Measurements from ENCODE around the gene RTRAF.

DNA sequence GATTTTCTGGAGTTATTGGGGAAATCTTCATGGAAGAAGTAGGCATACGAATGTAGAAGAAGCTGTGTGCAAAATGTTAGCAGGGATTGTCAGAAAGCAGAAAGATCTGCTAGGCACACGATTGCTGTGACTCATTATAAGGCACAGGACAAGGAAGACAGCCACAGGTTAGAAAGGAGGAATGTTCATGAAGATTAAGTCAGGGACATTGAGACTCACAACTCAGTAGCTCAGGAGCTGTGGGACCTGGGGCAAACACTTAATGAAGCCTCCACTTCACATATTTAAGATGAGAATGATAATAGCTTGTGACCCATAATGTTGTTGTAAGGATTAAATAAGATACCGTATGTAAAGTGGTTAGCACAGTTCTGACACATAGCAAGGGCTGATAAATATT is 26.6 kb upstream of the RTRAF start:
- TF ChIP-seq SIN3A (IDR thresholded peaks at IDR 0.05; ENCODE audit: borderline replicate concordance, low read depth, low read length) (no peak), RAD21 (IDR thresholded peaks at IDR 0.05; ENCODE audit: low read length) (no peak), NFIC (IDR thresholded peaks at IDR 0.05; ENCODE audit: borderline replicate concordance) (no peak), GABPA (IDR thresholded peaks at IDR 0.05; ENCODE audit: low read depth) (no peak), GATA2 (CRISPR knock-in tag; IDR thresholded peaks at IDR 0.05) (no peak)
- TF ChIP-seq, protein P1, sequence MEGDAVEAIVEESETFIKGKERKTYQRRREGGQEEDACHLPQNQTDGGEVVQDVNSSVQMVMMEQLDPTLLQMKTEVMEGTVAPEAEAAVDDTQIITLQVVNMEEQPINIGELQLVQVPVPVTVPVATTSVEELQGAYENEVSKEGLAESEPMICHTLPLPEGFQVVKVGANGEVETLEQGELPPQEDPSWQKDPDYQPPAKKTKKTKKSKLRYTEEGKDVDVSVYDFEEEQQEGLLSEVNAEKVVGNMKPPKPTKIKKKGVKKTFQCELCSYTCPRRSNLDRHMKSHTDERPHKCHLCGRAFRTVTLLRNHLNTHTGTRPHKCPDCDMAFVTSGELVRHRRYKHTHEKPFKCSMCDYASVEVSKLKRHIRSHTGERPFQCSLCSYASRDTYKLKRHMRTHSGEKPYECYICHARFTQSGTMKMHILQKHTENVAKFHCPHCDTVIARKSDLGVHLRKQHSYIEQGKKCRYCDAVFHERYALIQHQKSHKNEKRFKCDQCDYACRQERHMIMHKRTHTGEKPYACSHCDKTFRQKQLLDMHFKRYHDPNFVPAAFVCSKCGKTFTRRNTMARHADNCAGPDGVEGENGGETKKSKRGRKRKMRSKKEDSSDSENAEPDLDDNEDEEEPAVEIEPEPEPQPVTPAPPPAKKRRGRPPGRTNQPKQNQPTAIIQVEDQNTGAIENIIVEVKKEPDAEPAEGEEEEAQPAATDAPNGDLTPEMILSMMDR (IDR thresholded peaks at IDR 0.05) = no peak

Measured in SK-N-SH (cell line).